ENCODE measurements around the gene SLU7. TPM values are rescaled to one million over a fixed set of nuclear protein-coding genes. Genes with fewer than 3 reads are reported as not detected.

SLU7 gene
- total and polyA plus RNA-seq, 4 donors, result 26.7 to 35.6 (median 34.8) TPM

- Histone ChIP-seq H3K27me3 (ENCODE audit: control insufficient read depth in 3 of 3, insufficient read depth in 3 of 3, low read length in 2 of 3) (no peaks in the 10 kb centered on the region), H3K27ac (ENCODE audit: low read depth in 1 of 2, low read length in 1 of 2) (no peak overlapping the region), H3K4me3 (no peak overlapping the region), H3K36me3 (ENCODE audit: control insufficient read depth in 4 of 4, insufficient read depth in 4 of 4, low read length in 4 of 4) (no peaks in the 10 kb centered on the region), H3K4me1 (ENCODE audit: control insufficient read depth in 5 of 5, insufficient read depth in 5 of 5, low read length in 5 of 5) (no peaks in the 10 kb centered on the region), H3K9me3 (ENCODE audit: control insufficient read depth in 4 of 4, insufficient read depth in 3 of 4, low read length in 3 of 4) (peaks cover 0 to 1% (median 0%) of the 10 kb centered on the region in 4 donors), H3K9ac (ENCODE audit: insufficient read depth in 1 of 2, low read length in 2 of 2) (no peak overlapping the region)
- DNase-seq, result no peak
- no peak for ATAC-seq (ENCODE audit: insufficient read depth, low FRiP score)
- TF ChIP-seq CTCF (IDR thresholded peaks at IDR 0.05; ENCODE audit: control extremely low read depth, extremely low read depth), result no peak
These were observed 33.2 kb upstream of the SLU7 start for GRCh38 chr5:160452036-160452435.

GRCh38 chr5:160451281-160451680 lies 32.4 kb upstream of the SLU7 start:
- Histone ChIP-seq H3K9me3 (ENCODE audit: control insufficient read depth in 4 of 4, insufficient read depth in 3 of 4, low read length in 3 of 4) (peaks cover 0 to 1% (median 0%) of the 10 kb centered on the region in 4 donors), H3K27ac (ENCODE audit: low read depth in 1 of 2, low read length in 1 of 2) (no peak overlapping the region), H3K9ac (ENCODE audit: insufficient read depth in 1 of 2, low read length in 2 of 2) (no peak overlapping the region), H3K4me1 (ENCODE audit: control insufficient read depth in 5 of 5, insufficient read depth in 5 of 5, low read length in 5 of 5) (no peaks in the 10 kb centered on the region), H3K27me3 (ENCODE audit: control insufficient read depth in 3 of 3, insufficient read depth in 3 of 3, low read length in 2 of 3) (no peaks in the 10 kb centered on the region), H3K4me3 (no peak overlapping the region), H3K36me3 (ENCODE audit: control insufficient read depth in 4 of 4, insufficient read depth in 4 of 4, low read length in 4 of 4) (no peaks in the 10 kb centered on the region)
- 93 to 96% methylated on average over 2 of the region's 2 CpGs for WGBS, 2 donors
- DNase-seq (no peak), ATAC-seq (ENCODE audit: insufficient read depth, low FRiP score) (no peak)
- no peak for TF ChIP-seq CTCF (IDR thresholded peaks at IDR 0.05; ENCODE audit: control extremely low read depth, extremely low read depth)

- Histone ChIP-seq H3K27ac (ENCODE audit: low read depth in 1 of 2, low read length in 1 of 2) (no peak overlapping the region), H3K36me3 (ENCODE audit: control insufficient read depth in 4 of 4, insufficient read depth in 4 of 4, low read length in 4 of 4) (no peaks in the 10 kb centered on the region), H3K4me3 (no peak overlapping the region), H3K9ac (ENCODE audit: insufficient read depth in 1 of 2, low read length in 2 of 2) (no peak overlapping the region), H3K9me3 (ENCODE audit: control insufficient read depth in 4 of 4, insufficient read depth in 3 of 4, low read length in 3 of 4) (peaks cover 0 to 1% (median 0%) of the 10 kb centered on the region in 4 donors), H3K4me1 (ENCODE audit: control insufficient read depth in 5 of 5, insufficient read depth in 5 of 5, low read length in 5 of 5) (no peaks in the 10 kb centered on the region), H3K27me3 (ENCODE audit: control insufficient read depth in 3 of 3, insufficient read depth in 3 of 3, low read length in 2 of 3) (no peaks in the 10 kb centered on the region)
- ATAC-seq (ENCODE audit: insufficient read depth, low FRiP score), result no peak
- no peak for TF ChIP-seq CTCF (IDR thresholded peaks at IDR 0.05; ENCODE audit: control extremely low read depth, extremely low read depth)
- whole genome bisulfite sequencing, 2 donors, result 86 to 90% methylated on average over 9 of the region's 9 CpGs
- DNase-seq, result no peak
These were observed 31.5 kb upstream of the SLU7 start for GRCh38 chr5:160450164-160450932.

All from lung (tissue), 12 donors.